Measurements from ENCODE around the gene GID8. TPM values are rescaled to one million over a fixed set of nuclear protein-coding genes. Genes with fewer than 3 reads are reported as not detected.

The GID8 gene
- total and polyA plus RNA-seq, 2 of the 4 experiments (the other 2 are of a cell fraction), result 21.5 to 33.9 TPM

DNA sequence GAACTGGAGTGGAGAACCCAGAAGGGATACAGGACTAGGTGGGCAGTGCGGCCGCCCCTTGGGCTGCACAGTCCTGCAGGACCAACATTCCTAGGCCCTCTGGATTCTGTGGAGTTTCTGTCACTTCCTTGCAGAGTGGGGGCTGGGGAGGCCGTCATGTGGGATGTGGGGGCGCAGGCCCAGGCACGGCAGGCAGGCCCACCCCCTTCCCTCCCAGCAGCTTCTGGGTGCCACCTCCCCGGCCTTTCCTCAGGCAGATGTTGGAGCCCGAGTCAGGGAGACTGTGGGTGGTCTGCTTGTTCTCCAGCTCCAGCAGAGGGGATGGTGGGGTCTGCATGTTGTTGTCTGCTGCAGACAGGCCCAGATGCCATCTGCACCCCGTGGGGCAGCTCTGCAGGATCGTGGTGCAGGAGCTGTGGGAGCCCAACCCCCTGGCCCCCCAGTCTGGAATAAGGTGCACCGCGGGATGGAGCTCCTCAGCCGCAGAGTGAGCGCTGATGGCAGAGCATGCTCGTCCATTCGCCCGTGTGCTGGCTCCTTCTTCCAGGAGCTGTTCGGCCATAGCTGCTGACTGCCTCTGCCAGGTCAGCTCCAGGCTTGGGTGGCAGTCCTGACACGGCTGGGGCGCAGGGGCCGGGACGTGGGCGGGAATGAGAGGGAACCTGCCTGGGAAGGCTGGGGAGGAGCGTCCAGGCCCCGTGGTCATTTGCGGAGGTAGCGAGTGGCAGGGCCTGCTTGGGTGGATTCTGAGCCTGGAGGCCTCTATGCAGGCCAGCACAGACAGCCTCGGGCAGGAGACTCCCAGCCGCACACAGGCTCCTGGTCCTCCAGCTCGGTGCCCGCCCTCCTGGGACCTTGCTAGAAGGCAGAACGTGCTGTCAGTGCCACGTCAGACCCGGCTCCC, 32.6 kb downstream of the GID8 start:
- no peaks in the 10 kb centered on the region for H3K79me1 ChIP-seq (ENCODE audit: low read depth in 1 of 2, low read length in 2 of 2)
- H3K4me1 ChIP-seq (ENCODE audit: control insufficient read depth, insufficient read depth, low read length), result no peaks in the 10 kb centered on the region
- no peaks in the 10 kb centered on the region for H3K9me3 ChIP-seq (ENCODE audit: control insufficient read depth, insufficient read depth, low read length)
- no peak overlapping the region for H3K27ac ChIP-seq (ENCODE audit: insufficient read depth, low read length)
- DNase-seq (no peak), ATAC-seq (ENCODE audit: low read depth) (no peak)
- CTCF ChIA-PET, result no interaction called here
- no peak overlapping the region for H3K4ac ChIP-seq (ENCODE audit: low read depth, low read length)
- no peaks in the 10 kb centered on the region for H3K9me1 ChIP-seq (ENCODE audit: insufficient read depth, low read length)
- no peak overlapping the region for H3K4me3 ChIP-seq (ENCODE audit: insufficient read depth, low read depth, low read length)
- no peak overlapping the region for H3K56ac ChIP-seq (ENCODE audit: extremely low read depth, insufficient read depth, low read length)
- dilution Hi-C loops (cut with HindIII; ENCODE audit: low sequenced_read_pairs, unreplicated experiment) (no loop called here), in situ Hi-C loops (cut with MboI; ENCODE audit: low sequenced_read_pairs) (no loop called here), intact Hi-C loops (cut with micrococcal nuclease) (no loop called here)
- no peak overlapping the region for H4K8ac ChIP-seq (ENCODE audit: low read depth in 2 of 2, low read length in 2 of 2)
- no TSS peak for BruUV-seq (replicated peaks)
- no peak overlapping the region for H2AK5ac ChIP-seq (ENCODE audit: low read depth, low read length)
- H4K91ac ChIP-seq (ENCODE audit: insufficient read depth, low read depth, low read length), result no peak overlapping the region
- H2BK15ac ChIP-seq (ENCODE audit: low read depth, low read length), result no peak overlapping the region
- H2AFZ ChIP-seq (replicated peaks; ENCODE audit: low read length, poor library complexity), result no peak overlapping the region
- WGBS, 2 experiments (ENCODE audit: extremely low coverage in 2 of 2, insufficient read length in 1 of 2), result 23% methylated on average over 3 of the region's 33 CpGs; no CpG with 5 or more reads in 1 of the 2 experiments
- POLR2A ChIA-PET (ENCODE audit: unreplicated experiment), result interaction anchor here (0.6 kb wide), 1 partner anchor 95 kb away, joined by 4 read pairs; no protein-coding TSS in a partner anchor
- no peak overlapping the region for H3K18ac ChIP-seq (ENCODE audit: low read depth, low read length)
- H2AK9ac ChIP-seq (replicated peaks; ENCODE audit: low read depth, low read length, poor library complexity), result peak overlapping the region; percentile 55
- no peaks in the 10 kb centered on the region for H4K20me1 ChIP-seq (ENCODE audit: insufficient read depth, low read length)
- no peak overlapping the region for H3K23ac ChIP-seq (ENCODE audit: low read depth, low read length)
- H3K4me2 ChIP-seq (ENCODE audit: low read depth, low read length), result no peak overlapping the region
- TF ChIP-seq SMC3 (IDR thresholded peaks at IDR 0.05; ENCODE audit: low read depth, low read length) (no peak), CHD1 (IDR thresholded peaks at IDR 0.05; ENCODE audit: low read depth, low read length) (no peak), POLR2A (IDR thresholded peaks at IDR 0.05; ENCODE audit: low read depth, low read length) (no peak), NFE2L2 (IDR thresholded peaks at IDR 0.05; ENCODE audit: low read depth, low read length) (no peak), RCOR1 (IDR thresholded peaks at IDR 0.05; ENCODE audit: insufficient replicate concordance, low read length) (no peak), MAFK (IDR thresholded peaks at IDR 0.05; ENCODE audit: low read depth, low read length) (no peak)
- TF ChIP-seq, protein P1, sequence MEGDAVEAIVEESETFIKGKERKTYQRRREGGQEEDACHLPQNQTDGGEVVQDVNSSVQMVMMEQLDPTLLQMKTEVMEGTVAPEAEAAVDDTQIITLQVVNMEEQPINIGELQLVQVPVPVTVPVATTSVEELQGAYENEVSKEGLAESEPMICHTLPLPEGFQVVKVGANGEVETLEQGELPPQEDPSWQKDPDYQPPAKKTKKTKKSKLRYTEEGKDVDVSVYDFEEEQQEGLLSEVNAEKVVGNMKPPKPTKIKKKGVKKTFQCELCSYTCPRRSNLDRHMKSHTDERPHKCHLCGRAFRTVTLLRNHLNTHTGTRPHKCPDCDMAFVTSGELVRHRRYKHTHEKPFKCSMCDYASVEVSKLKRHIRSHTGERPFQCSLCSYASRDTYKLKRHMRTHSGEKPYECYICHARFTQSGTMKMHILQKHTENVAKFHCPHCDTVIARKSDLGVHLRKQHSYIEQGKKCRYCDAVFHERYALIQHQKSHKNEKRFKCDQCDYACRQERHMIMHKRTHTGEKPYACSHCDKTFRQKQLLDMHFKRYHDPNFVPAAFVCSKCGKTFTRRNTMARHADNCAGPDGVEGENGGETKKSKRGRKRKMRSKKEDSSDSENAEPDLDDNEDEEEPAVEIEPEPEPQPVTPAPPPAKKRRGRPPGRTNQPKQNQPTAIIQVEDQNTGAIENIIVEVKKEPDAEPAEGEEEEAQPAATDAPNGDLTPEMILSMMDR (conservative IDR thresholded peaks at IDR 0.05; ENCODE audit: low read depth, low read length), result no peak
- H3K9ac ChIP-seq (ENCODE audit: low read depth, low read length), result no peak overlapping the region
- H2BK20ac ChIP-seq (ENCODE audit: low read depth, low read length), result no peak overlapping the region
- no peak overlapping the region for H2BK5ac ChIP-seq (ENCODE audit: low read depth, low read length, poor library complexity, severe bottlenecking)
- H2BK120ac ChIP-seq (ENCODE audit: low read depth, low read length), result no peak overlapping the region
- H3K36me3 ChIP-seq (ENCODE audit: control insufficient read depth, insufficient read depth, low read length), result no peaks in the 10 kb centered on the region
- peaks cover 57% of the 10 kb centered on the region for H3K27me3 ChIP-seq (ENCODE audit: control insufficient read depth, insufficient read depth, low read length)
- H4K5ac ChIP-seq (ENCODE audit: low read depth, low read length), result no peak overlapping the region
- no peak overlapping the region for H3K14ac ChIP-seq (replicated peaks; ENCODE audit: low read depth, low read length)

Data from IMR-90 (cell line).